ENCODE measurements around the gene LZTFL1.
A peak's percentile ranks its signal among the peaks of the same experiment; 100 is the strongest.
"Not testable (repeated sequence)": the region's sequence is repeated elsewhere in the genome, so short reads cannot be mapped to it uniquely, and the experiment has no call there.

Gene LZTFL1

DNA sequence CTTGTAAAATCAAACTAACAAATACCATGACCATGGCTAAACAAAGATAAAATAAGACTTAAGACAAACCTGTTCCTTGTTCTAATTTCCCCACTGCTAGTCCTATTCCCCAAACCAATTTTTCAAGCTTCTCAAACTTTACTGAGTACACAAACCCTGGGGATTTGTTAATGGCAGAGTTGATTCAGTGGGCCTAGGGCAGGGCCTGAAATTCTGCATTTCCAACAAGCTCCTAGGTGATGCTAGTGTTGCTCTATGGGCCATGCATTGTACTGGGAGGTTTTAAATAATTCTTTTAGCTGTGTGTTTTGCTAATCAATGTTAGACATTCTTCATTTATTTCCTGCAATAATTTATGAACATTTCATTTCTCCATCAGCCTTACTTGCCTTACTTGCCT, 31.1 kb upstream of the LZTFL1 start:
- CTCF ChIA-PET = interaction anchor here (1.1 kb wide), 1 partner anchor 12 kb away, joined by 4 read pairs; no protein-coding TSS in a partner anchor
- no peak overlapping the region for H3K4me3 Mint-ChIP-seq
- H3K9me3 Mint-ChIP-seq = peaks cover 5% of the 10 kb centered on the region
- H3K4me1 Mint-ChIP-seq = peaks cover 23% of the 10 kb centered on the region
- no peak for DNase-seq
- no peak overlapping the region for H3K27ac Mint-ChIP-seq
- H3K27me3 Mint-ChIP-seq = peaks cover 67% of the 10 kb centered on the region
- no peaks in the 10 kb centered on the region for H3K36me3 Mint-ChIP-seq

DNA sequence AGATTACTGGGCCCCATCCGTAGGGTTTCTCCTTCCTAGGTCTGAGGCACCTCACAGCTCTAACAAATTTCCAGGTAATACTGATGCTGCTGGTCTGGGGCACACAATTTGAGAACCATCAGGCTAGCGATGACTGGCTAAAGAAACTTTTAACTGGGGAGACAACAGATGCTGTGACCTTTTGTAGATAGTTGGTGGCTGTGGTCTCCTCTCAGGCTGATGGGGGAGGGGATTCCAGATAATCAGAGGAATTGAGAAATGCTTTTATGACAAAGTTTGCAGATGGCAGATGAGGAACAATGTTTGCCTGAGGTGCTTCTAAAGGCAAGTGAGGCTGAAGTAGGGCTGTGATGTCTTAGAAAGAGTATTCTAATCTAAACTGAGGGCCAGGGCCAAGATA, 30.6 kb upstream of the LZTFL1 start:
- DNase-seq = no peak
- no peaks in the 10 kb centered on the region for H3K36me3 Mint-ChIP-seq
- no peak overlapping the region for H3K27ac Mint-ChIP-seq
- CTCF ChIA-PET = interaction anchor here (1.1 kb wide), 1 partner anchor 12 kb away, joined by 4 read pairs; no protein-coding TSS in a partner anchor
- peaks cover 69% of the 10 kb centered on the region for H3K27me3 Mint-ChIP-seq
- H3K9me3 Mint-ChIP-seq = peaks cover 5% of the 10 kb centered on the region
- no peak overlapping the region for H3K4me3 Mint-ChIP-seq
- H3K4me1 Mint-ChIP-seq = peaks cover 23% of the 10 kb centered on the region

DNA sequence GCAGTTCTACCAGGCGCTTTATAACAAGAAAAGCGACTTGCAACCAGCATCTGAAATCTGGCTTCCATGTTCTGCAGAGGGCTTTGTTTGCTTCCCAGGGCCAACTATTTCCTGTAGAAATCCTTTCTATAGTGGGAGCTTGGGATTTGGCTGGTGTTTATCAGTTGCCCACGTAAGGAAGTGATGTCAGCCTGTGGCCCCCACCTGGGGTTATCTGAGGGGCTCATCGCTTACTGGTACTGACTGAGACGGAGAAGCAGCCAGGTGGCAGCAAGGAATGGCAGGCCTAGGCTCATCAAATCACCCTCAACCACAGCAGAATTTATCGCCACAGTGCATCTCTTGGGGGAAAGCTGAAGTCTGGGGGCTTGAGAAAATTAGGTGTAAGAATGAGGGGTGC, 29.9 kb upstream of the LZTFL1 start:
- CTCF ChIA-PET = no interaction called here

DNA sequence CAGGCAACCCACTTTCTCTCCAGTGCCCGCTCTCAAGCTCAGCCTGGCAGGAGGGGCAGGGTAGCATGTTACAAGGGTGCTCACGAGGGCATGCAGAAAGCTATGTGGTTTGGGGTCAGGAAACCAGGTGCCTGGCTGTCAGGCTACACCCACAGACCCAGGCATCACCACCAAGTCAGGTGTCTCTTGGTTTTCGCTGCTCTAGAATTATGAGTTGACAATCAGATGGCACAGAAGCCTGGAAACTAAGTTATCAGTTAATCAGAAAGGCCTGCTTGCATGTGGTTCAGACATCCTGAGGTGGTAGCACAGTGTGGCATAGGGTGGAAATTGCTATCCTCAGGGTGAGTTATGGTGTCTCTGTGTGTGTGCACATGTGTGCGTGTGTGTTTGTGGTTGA, 28.2 kb upstream of the LZTFL1 start:
- CTCF ChIA-PET = no interaction called here

More for the DNA sequence above, 29.9 kb upstream of the LZTFL1 start:
- Mint-ChIP-seq H3K4me3 (no peak overlapping the region), H3K9me3 (peaks cover 5% of the 10 kb centered on the region), H3K27ac (no peak overlapping the region), H3K4me1 (peaks cover 23% of the 10 kb centered on the region), H3K27me3 (peaks cover 71% of the 10 kb centered on the region), H3K36me3 (no peaks in the 10 kb centered on the region)
- DNase-seq = no peak

DNA sequence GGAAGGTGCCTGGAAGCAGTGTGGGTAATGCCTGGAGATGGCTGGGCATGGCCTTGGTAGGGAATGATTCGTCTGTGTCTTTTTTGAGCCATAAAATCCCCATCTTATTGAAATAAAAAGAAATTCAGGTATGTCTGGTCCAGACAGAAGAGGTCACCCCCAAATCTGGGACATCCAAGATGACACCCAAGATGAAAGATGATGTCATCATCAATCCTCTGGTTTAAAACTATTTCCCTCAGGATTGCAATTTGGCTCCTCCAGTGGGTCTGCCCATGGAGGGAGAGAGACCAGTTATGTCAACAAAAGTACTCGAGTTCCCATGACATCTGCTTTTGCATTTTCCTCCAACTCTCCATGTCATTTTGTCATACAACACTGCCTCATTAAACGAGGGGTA, 27.7 kb upstream of the LZTFL1 start:
- peaks cover 77% of the 10 kb centered on the region for H3K27me3 Mint-ChIP-seq
- no peak overlapping the region for H3K4me3 Mint-ChIP-seq
- CTCF ChIA-PET = no interaction called here
- H3K36me3 Mint-ChIP-seq = no peaks in the 10 kb centered on the region
- H3K4me1 Mint-ChIP-seq = peaks cover 33% of the 10 kb centered on the region
- peaks cover 5% of the 10 kb centered on the region for H3K9me3 Mint-ChIP-seq
- DNase-seq = no peak
- no peak overlapping the region for H3K27ac Mint-ChIP-seq

More for the DNA sequence above, 28.2 kb upstream of the LZTFL1 start:
- Mint-ChIP-seq H3K36me3 (no peaks in the 10 kb centered on the region), H3K4me1 (peaks cover 28% of the 10 kb centered on the region), H3K4me3 (no peak overlapping the region), H3K27me3 (peaks cover 74% of the 10 kb centered on the region), H3K9me3 (peaks cover 5% of the 10 kb centered on the region), H3K27ac (no peak overlapping the region)
- peak; percentile 74 for DNase-seq

DNA sequence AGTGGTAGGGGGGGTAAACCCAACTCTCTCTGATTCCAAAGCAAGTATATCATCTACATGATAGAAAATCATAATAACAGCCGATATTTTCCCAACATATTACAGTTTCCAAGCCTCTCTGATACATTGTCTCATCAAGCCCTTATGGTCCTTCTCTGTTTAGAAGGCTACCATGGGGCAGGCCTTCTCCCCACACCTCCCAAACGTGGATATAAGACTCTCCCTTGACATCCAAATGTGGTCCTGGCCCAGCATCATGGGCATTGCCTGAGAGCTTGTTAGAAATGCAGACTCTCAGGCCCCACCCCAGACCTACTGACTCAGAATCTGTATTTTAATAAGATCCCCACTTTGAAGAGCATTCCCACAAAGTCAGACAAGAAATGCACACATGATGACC, 26.7 kb upstream of the LZTFL1 start:
- CTCF ChIA-PET = no interaction called here
- Mint-ChIP-seq H3K4me3 (no peak overlapping the region), H3K9me3 (peaks cover 3% of the 10 kb centered on the region), H3K36me3 (no peaks in the 10 kb centered on the region), H3K27me3 (peaks cover 69% of the 10 kb centered on the region), H3K4me1 (peaks cover 34% of the 10 kb centered on the region), H3K27ac (no peak overlapping the region)
- DNase-seq = no peak

DNA sequence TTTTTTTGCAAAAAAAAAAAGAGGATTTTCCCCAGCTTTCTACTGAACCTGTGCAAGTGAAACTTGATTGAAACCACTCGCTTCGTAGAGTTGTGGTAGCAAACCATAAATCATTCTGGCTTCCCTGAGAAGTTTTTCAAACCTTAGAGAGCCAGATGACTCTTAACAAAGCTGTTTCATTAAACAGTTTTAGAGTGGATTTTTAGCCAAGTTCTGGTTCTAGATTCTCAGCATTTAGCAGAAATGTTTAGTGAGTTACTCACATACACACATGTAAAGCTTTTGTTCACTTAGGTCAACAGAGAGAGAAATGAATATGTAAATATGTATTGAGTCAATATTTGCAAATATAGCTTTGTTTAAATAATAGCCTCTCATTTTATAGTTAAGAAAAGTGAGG, 26.3 kb upstream of the LZTFL1 start:
- H3K27ac Mint-ChIP-seq = no peak overlapping the region
- CTCF ChIA-PET = no interaction called here
- H3K9me3 Mint-ChIP-seq = peaks cover 5% of the 10 kb centered on the region
- no peaks in the 10 kb centered on the region for H3K36me3 Mint-ChIP-seq
- H3K4me1 Mint-ChIP-seq = peaks cover 38% of the 10 kb centered on the region
- H3K27me3 Mint-ChIP-seq = peaks cover 70% of the 10 kb centered on the region
- no peak for DNase-seq
- H3K4me3 Mint-ChIP-seq = no peak overlapping the region

DNA sequence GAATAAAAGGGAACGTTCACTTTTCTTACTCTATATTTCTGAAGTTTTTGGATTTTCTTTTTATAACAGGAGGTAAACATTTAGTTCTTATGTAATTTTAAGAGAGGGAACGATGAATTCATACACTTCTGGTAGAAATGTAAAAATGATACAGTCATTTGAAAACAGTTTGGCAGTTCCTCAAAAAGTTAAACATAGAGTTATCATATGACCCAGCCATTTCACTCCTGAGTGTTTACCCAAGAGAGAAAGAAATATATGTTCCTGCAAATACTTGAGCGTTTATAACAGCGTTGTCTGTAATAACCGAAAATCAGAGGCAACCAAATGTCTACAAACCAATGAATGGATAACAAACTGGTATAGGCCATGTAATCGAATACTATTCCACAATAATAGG, 23.6 kb upstream of the LZTFL1 start:
- DNase-seq = no peak
- Mint-ChIP-seq H3K27ac (no peak overlapping the region), H3K27me3 (peaks cover 73% of the 10 kb centered on the region), H3K9me3 (peaks cover 8% of the 10 kb centered on the region), H3K4me1 (peaks cover 48% of the 10 kb centered on the region), H3K36me3 (no peaks in the 10 kb centered on the region), H3K4me3 (no peak overlapping the region)
- CTCF ChIA-PET = interaction anchor here (1.0 to 1.2 kb wide), 2 partner anchors 63 to 103 kb away, joined by 3 to 4 read pairs; no protein-coding TSS in a partner anchor

DNA sequence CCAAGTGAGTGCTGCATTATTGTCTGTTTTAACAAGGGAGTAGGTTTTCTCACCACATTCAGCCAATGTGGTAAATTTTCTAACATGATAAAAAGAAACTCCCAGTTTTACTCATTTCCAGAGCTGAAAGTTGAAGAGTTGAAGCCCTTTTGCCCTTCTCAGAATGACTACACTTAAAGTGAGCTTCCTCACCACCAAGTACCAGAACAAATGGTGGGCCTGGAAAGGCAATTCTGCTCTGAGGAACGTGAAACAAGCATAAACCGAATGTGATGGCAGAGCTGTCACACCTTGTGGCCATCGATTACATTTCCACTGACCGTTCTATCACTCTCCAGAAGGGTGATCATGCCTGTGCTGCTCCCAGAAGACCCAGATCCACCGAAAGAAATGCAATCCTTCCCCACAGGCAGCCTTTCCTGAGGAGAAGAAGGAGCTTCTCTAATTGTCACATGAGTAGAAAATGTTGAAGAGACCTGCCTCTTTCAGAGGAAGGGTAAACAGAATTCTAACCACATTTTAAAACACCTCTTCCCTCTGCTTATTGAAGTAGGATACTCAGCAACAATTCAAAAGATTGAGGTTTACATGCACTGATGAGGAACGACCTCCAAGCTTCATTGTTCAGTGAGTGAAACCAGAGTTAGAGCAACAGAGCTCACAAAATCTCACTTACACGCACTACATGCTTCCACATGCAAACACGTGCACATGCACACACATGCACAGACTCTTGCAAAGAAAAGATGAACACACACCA, 23.0 kb upstream of the LZTFL1 start:
- H3K9me3 Mint-ChIP-seq = peaks cover 8% of the 10 kb centered on the region
- no peak overlapping the region for H3K27ac Mint-ChIP-seq
- H3K4me1 Mint-ChIP-seq = peaks cover 44% of the 10 kb centered on the region
- H3K36me3 Mint-ChIP-seq = no peaks in the 10 kb centered on the region
- H3K4me3 Mint-ChIP-seq = no peak overlapping the region
- peak; percentile 24 for DNase-seq
- peaks cover 74% of the 10 kb centered on the region for H3K27me3 Mint-ChIP-seq
- CTCF ChIA-PET = interaction anchor here (1.0 to 1.2 kb wide), 2 partner anchors 64 to 102 kb away, joined by 3 to 4 read pairs; no protein-coding TSS in a partner anchor

DNA sequence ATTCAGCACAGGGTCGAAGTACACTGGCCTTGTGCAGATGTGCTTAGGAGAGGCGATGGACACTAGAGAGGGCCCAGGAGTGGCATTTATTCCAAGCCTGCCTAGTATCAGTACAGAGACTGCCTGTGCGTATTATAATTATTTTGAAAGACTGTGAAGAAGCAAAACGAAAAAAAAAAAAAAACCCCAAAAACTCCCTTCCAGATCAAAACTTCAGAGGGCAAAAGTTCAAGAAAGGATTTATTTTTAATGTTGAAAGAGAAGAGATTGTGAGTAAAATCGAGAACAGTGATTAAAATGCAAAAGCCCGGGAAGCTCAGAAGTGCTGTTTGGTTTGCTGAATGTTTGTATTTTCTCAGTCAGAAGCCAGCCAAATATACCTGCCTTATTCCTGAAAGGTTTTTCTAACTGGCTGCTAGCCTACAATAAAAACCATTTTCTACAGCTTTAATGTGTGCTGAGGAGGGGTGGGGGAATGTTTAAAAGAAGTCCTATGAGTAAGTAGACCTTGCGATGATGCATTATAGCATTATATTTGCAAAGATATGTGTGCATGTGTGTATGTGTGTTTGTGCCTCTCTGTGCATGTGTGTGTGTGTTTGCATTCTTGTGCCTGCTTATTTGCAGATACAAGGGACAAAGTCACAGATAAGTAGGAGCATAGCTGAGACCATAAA, 19.3 kb upstream of the LZTFL1 start:
- H3K27ac Mint-ChIP-seq = no peak overlapping the region
- peaks cover 10% of the 10 kb centered on the region for H3K9me3 Mint-ChIP-seq
- H3K4me1 Mint-ChIP-seq = peaks cover 35% of the 10 kb centered on the region
- H3K27me3 Mint-ChIP-seq = peaks cover 66% of the 10 kb centered on the region
- no peak overlapping the region for H3K4me3 Mint-ChIP-seq
- H3K36me3 Mint-ChIP-seq = peaks cover 2% of the 10 kb centered on the region
- no peak for DNase-seq
- CTCF ChIA-PET = interaction anchor here (1.1 kb wide), 1 partner anchor 216 kb away, joined by 3 read pairs; no protein-coding TSS in a partner anchor

DNA sequence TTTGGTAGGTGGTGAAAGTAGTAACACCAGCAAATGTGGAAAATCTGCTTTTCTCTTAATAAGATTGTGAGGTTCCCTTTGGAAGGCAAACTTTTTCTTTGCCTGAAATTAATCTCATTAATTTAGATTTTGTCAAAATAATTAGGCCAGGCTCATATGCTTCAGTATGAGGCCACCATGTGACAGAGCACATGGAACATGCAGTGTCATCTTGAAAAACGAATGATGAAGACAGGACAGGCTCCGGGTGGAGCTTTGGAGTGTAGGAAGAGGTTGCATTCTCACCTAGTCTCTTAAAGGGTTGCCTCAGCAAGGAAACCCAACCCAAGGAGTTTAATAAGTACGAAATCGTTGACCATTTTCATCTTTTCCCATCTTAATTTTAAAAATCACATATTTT, 18.6 kb upstream of the LZTFL1 start:
- Mint-ChIP-seq H3K36me3 (peaks cover 2% of the 10 kb centered on the region), H3K27me3 (peaks cover 67% of the 10 kb centered on the region), H3K4me1 (peaks cover 37% of the 10 kb centered on the region), H3K9me3 (peaks cover 12% of the 10 kb centered on the region), H3K4me3 (no peak overlapping the region), H3K27ac (no peak overlapping the region)
- no peak for DNase-seq
- CTCF ChIA-PET = no interaction called here

DNA sequence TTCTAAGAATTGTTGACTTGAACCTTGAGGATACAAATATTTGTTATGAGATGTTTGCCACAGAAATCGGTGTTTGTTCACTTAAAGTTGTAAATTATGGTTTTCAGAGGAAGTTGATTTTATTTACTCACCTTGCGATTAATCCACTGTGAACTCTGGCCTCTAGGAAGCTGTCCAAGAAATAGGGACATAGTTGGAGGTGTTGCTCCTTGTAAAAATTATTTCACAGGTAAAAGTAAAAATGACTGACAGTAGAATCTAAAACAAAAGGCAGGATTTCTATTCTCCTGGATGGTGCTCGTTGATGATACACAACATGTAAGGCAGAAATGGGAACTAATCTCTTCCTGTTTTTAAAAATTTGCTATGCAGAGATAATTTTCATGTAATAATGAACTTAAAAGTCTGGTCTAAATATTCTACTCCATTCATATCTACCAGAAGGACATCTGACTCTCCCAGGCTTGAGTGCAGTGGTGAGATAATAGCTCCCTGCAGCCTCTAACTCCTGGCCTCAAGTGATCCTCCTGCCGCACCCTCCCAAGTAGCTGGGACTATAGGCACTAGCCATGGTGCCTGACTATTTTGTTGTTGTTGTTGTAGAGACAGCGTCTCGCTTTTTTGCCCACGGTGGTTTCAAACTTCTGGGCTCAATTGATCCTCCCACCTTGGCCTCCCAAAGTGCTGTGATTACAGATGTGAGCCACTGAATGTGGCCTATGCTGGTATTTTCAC, 17.1 kb upstream of the LZTFL1 start:
- no peak overlapping the region for H3K4me3 Mint-ChIP-seq
- CTCF ChIA-PET = no interaction called here
- H3K36me3 Mint-ChIP-seq = peaks cover 2% of the 10 kb centered on the region
- H3K27me3 Mint-ChIP-seq = peaks cover 72% of the 10 kb centered on the region
- peaks cover 28% of the 10 kb centered on the region for H3K4me1 Mint-ChIP-seq
- DNase-seq = no peak
- no peak overlapping the region for H3K27ac Mint-ChIP-seq
- H3K9me3 Mint-ChIP-seq = peaks cover 12% of the 10 kb centered on the region

DNA sequence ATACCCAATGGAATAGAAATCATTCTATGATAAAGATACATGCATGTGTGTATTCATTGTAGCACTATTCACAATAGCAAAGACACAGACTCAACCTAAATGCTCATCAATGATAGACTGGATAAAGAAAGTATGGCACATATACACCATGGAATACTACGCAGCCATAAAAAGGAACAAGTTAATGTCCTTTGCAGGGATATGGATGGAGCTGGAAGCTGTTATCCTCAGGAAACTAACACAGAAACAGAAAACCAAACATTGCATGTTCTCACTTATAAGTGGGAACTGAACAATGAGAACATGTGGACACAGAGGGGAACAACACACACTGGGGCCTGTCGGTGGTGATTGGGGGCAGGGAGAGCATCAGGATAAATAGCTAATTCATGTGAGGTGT, 15.1 kb upstream of the LZTFL1 start:
- Mint-ChIP-seq H3K4me1 (peaks cover 35% of the 10 kb centered on the region), H3K27me3 (peaks cover 66% of the 10 kb centered on the region)
- CTCF ChIA-PET, H3K27ac Mint-ChIP-seq, DNase-seq, H3K9me3 Mint-ChIP-seq, H3K4me3 Mint-ChIP-seq, H3K36me3 Mint-ChIP-seq: not testable (repeated sequence)

DNA sequence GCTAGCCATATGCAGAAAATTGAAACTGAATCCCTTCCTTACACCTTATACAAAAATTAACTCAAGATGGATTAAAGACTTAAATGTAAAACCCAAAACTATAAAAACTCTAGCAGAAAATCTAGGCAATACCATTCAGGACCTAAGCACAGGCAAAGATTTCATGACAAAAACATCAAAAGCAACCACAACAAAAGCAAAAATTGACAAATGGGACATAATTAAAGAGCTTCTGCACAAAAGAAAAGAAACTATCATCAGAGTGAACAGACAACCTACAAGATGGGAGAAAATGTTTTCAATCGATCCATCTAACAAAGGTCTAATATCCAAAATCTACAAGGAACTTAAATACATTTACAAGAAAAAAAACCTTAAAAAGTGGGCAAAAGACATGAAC, 14.4 kb upstream of the LZTFL1 start:
- CTCF ChIA-PET, H3K27ac Mint-ChIP-seq, H3K36me3 Mint-ChIP-seq: not testable (repeated sequence)

More for the DNA sequence above, 14.4 kb upstream of the LZTFL1 start:
- DNase-seq, H3K4me3 Mint-ChIP-seq, H3K9me3 Mint-ChIP-seq: not testable (repeated sequence)
- Mint-ChIP-seq H3K27me3 (peaks cover 73% of the 10 kb centered on the region), H3K4me1 (peaks cover 31% of the 10 kb centered on the region)

Data from activated naive CD4-positive, alpha-beta T cell treated with anti-CD3 and anti-CD28 coated beads, Interleukin-2, amount 10 ng/mL, durations not matched to agents 7 days and 5 days (primary cell).